Mesothelial cell of epicardium (in vitro differentiated cells): Measurements from ENCODE around the gene ERAP2. TPM values are rescaled to one million over a fixed set of nuclear protein-coding genes. Genes with fewer than 3 reads are reported as not detected.

Experiments
- DNase-seq, 2 experiments: peaks; one replicate each; pipeline ENCODE4 v3.0.0; 2021; ENCODE audit warnings: low spot score in 2 of 2; ENCODE audit not compliant: unreplicated experiment in 2 of 2
- H3K27ac Mint-ChIP-seq: 2 replicates; pipeline ENCODE4 v1.8.0; 2021; ENCODE audit warnings: mixed read lengths
- H3K27me3 Mint-ChIP-seq: 2 replicates; pipeline ENCODE4 v1.8.0; 2021; ENCODE audit warnings: low read depth, mixed read lengths
- H3K36me3 Mint-ChIP-seq: 2 replicates; pipeline ENCODE4 v1.8.0; 2021; ENCODE audit warnings: mixed read lengths
- H3K4me1 Mint-ChIP-seq: 2 replicates; pipeline ENCODE4 v1.8.0; 2021; ENCODE audit warnings: mixed read lengths
- H3K4me3 Mint-ChIP-seq: 2 replicates; pipeline ENCODE4 v1.8.0; 2021; ENCODE audit warnings: mild to moderate bottlenecking, moderate library complexity, mixed read lengths
- H3K9me3 Mint-ChIP-seq: 2 replicates; pipeline ENCODE4 v1.8.0; 2021; ENCODE audit warnings: mixed read lengths
- total RNA-seq: library from RNA; stranded (reverse); gene quantifications from 3 replicates; pipeline ENCODE4 v1.2.1, GENCODE V29; 2021
- TF ChIP-seq, protein P1 (sequence below): fragments of 200-600 bp; sonication (generic); IDR thresholded peaks from one replicate; pipeline ENCODE4 v1.5.0; 2021; ENCODE audit warnings: antibody characterized with exemption; ENCODE audit not compliant: unreplicated experiment

ERAP2 gene
- total RNA-seq, 1 donor from 2014 or later, result 0.74 TPM

DNA sequence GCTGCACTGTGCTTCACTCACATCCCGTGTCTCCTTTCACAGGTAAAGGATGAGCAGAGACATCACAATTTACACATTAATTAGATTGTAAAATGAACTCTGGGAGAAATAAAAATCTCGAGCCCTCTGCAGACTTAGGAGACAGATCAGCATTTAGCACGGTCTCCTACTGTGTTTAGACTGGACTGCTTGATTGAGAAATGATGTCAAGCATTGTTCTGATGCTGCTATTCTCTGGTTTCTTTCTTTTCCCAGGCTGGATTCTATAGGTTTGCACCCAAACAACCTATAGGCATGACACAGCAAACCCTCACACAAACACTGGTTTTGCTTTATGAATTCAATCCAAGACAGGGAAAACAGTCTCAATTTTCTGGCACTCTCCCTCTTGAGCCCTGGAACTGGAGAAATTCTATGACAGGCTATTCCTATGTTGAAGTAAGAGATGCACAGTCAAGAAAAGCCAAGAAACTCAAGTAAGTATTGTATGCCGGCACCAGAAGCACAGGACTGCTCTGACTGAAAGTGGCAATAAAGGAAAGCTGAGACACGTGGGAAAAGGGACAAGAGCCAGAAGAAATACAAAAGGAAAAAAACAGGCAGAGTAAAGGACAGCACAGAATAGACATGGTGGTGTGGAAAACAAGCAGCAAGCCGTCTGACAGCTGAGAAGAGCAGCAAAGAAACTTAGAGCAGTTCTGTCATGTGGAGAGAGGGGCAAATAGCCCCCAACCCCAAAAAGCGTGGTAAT, 24.8 kb upstream of the ERAP2 start:
- no peaks in the 10 kb centered on the region for H3K4me1 Mint-ChIP-seq
- TF ChIP-seq, protein P1, sequence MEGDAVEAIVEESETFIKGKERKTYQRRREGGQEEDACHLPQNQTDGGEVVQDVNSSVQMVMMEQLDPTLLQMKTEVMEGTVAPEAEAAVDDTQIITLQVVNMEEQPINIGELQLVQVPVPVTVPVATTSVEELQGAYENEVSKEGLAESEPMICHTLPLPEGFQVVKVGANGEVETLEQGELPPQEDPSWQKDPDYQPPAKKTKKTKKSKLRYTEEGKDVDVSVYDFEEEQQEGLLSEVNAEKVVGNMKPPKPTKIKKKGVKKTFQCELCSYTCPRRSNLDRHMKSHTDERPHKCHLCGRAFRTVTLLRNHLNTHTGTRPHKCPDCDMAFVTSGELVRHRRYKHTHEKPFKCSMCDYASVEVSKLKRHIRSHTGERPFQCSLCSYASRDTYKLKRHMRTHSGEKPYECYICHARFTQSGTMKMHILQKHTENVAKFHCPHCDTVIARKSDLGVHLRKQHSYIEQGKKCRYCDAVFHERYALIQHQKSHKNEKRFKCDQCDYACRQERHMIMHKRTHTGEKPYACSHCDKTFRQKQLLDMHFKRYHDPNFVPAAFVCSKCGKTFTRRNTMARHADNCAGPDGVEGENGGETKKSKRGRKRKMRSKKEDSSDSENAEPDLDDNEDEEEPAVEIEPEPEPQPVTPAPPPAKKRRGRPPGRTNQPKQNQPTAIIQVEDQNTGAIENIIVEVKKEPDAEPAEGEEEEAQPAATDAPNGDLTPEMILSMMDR, result no peak
- H3K27ac Mint-ChIP-seq, result no peak overlapping the region
- peaks cover 24% of the 10 kb centered on the region for H3K9me3 Mint-ChIP-seq
- H3K36me3 Mint-ChIP-seq, result peaks cover 9% of the 10 kb centered on the region
- DNase-seq, result no peak
- no peak overlapping the region for H3K4me3 Mint-ChIP-seq
- no peaks in the 10 kb centered on the region for H3K27me3 Mint-ChIP-seq

DNA sequence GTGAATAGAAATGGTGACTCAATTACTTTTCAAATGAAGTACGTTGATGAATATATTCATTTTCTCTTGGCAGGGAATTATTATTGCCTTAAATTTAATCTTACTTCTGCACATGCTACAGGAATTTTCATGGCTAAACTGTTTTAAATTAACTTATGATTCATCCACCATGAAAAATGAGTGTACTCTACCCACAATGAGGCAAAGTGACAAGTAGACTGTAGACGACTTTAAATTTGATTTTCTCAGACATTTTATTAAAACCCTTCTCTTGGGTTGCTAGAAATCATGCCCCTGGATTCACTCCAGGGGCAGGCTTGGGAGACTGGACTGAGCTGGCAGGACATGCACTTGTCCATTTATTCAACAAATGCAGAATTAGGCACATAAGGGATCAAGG, 23.5 kb upstream of the ERAP2 start:
- H3K4me1 Mint-ChIP-seq, result no peaks in the 10 kb centered on the region
- H3K9me3 Mint-ChIP-seq, result peaks cover 20% of the 10 kb centered on the region
- TF ChIP-seq, protein P1, result no peak
- no peaks in the 10 kb centered on the region for H3K27me3 Mint-ChIP-seq
- no peak overlapping the region for H3K27ac Mint-ChIP-seq
- no peak overlapping the region for H3K4me3 Mint-ChIP-seq
- no peak for DNase-seq
- peaks cover 9% of the 10 kb centered on the region for H3K36me3 Mint-ChIP-seq

DNA sequence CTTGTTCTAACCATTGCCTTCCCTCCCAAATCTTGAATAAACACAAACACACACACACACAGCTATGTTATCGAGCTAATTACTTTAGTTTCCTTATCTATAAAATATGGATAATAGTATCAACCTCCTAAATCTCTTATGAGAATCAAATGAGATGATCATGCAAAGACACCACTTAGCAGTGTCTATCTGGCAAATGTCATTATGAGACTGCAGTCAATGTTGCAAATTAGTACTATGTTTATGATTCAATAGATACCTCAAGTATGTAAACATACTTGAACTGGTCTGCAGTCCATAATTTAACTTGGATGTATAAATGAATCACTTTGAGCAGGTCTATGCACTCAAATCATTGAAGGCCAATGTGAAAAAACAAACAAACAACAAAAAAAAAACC, 22.2 kb upstream of the ERAP2 start:
- Mint-ChIP-seq H3K27ac (no peak overlapping the region), H3K36me3 (peaks cover 6% of the 10 kb centered on the region)

DNA sequence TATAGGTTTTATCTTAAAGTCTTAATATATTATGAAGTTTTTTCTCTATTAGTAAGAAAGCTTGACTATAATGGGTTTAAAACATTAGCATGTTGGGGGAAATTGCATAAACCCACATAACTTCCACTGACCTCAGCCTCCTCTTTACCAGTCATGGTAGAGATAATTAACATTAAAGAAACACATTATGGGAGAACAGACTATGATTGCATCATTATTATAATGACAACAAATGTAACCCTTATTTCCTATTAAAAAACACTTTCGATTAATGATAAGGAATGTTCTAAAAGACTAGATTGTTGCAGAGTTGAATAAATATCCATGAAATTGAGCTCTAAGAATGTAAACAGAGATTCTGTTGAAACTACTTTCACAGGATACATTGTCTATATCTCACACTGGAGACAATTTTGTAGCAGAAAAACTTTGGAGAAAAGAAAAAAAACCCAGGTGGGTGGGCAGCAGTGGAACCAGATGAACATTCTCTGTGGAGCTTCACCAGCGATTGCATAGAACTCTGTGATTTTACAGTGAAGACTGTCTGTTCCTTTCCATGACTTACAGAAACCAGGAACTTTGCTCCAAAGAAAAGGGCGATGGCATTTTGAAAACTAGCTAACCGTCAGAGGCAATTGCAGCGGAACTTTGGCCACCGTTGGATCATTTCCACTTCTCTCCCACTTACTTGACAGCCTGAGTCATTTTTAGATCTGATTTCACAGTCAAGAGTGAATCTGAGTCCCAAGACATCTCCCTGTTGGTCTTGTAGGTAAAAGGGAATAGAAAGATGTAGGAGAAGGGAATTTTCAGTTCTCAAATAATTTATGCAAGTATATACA, 21.0 kb upstream of the ERAP2 start:
- no peak for DNase-seq
- TF ChIP-seq, protein P1, result no peak
- H3K27me3 Mint-ChIP-seq, result no peaks in the 10 kb centered on the region
- H3K36me3 Mint-ChIP-seq, result no peaks in the 10 kb centered on the region
- no peaks in the 10 kb centered on the region for H3K4me1 Mint-ChIP-seq
- H3K27ac Mint-ChIP-seq, result no peak overlapping the region
- no peaks in the 10 kb centered on the region for H3K9me3 Mint-ChIP-seq
- no peak overlapping the region for H3K4me3 Mint-ChIP-seq

More for the DNA sequence above, 22.2 kb upstream of the ERAP2 start:
- Mint-ChIP-seq H3K4me3 (no peak overlapping the region), H3K4me1 (no peaks in the 10 kb centered on the region), H3K9me3 (peaks cover 10% of the 10 kb centered on the region), H3K27me3 (no peaks in the 10 kb centered on the region)
- TF ChIP-seq, protein P1, result no peak
- no peak for DNase-seq

DNA sequence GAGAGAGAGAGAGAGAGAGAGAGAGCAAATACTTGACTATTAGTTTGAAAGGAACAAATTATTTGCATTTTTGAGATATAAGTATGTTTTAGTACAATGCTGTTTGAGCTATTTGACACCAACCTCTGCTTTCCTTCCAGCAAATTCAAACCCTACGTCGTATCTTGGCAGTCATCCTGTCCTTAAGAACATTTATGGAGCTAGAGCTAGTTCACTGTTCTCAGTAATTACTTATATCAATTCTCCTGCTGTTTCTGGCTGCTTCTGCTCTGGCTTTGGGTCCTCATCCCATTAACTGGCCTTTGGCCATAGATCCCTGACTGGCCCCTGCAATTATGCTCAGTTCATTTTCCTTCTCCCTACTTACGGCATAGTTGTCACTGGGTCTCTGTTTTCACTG, 19.9 kb upstream of the ERAP2 start:
- TF ChIP-seq, protein P1, result no peak
- Mint-ChIP-seq H3K27me3 (no peaks in the 10 kb centered on the region), H3K36me3 (no peaks in the 10 kb centered on the region), H3K9me3 (no peaks in the 10 kb centered on the region), H3K27ac (no peak overlapping the region), H3K4me1 (no peaks in the 10 kb centered on the region), H3K4me3 (no peak overlapping the region)
- DNase-seq, result no peak
